IMR-90 (cell line): Measurements from ENCODE around the gene GPR39. TPM values are rescaled to one million over a fixed set of nuclear protein-coding genes. Genes with fewer than 3 reads are reported as not detected.

Experiments used
- ATAC-seq: fragments of 200-7000 bp; cut with Tn5 transposase; 2 replicates; pipeline ENCODE4 v1.9.1; 2020; ENCODE audit warnings: low read depth, mild to moderate bottlenecking, moderate library complexity
- BruUV-seq: library from RNA; stranded (reverse); fragments of 400-500 nt; replicated peaks from 2 replicates; lab custom pipeline; 2021; lab: Mats Ljungman, UMichigan
- CTCF ChIA-PET: fragments of 300-600 bp; formaldehyde crosslinking; extraction: SDS; loops from one replicate; lab custom pipeline; 2021; ENCODE audit warnings: antibody characterized with exemption; lab: Yijun Ruan, JAX
- POLR2A ChIA-PET: fragments of 300-600 bp; sonication (Branson Sonifier 250); formaldehyde crosslinking; loops from one replicate; lab custom pipeline; 2022; ENCODE audit warnings: antibody characterized with exemption; ENCODE audit not compliant: unreplicated experiment; lab: Charles Lee
- DNase-seq: peaks from one replicate; pipeline ENCODE4 v3.0.0; 2013
- H2AFZ ChIP-seq: replicated peaks from 2 replicates; pipeline ENCODE3; 2013; ENCODE audit warnings: low read length, mild to moderate bottlenecking; ENCODE audit not compliant: poor library complexity
- H2AK5ac ChIP-seq: 2 replicates; pipeline ENCODE4 v1.6.1; 2013; ENCODE audit warnings: low read depth, low read length, inconsistent platforms
- H2AK9ac ChIP-seq: replicated peaks from 2 replicates; pipeline ENCODE3; 2013; ENCODE audit warnings: mild to moderate bottlenecking, low read depth, low read length, moderate library complexity; ENCODE audit not compliant: poor library complexity
- H2BK120ac ChIP-seq: 2 replicates; pipeline ENCODE4 v1.6.1; 2013; ENCODE audit warnings: low read depth, low read length, inconsistent platforms
- H2BK15ac ChIP-seq: 3 replicates; pipeline ENCODE4 v1.6.1; 2013; ENCODE audit warnings: low read depth, low read length, inconsistent platforms
- H2BK20ac ChIP-seq: 2 replicates; pipeline ENCODE4 v1.6.1; 2013; ENCODE audit warnings: low read depth, mild to moderate bottlenecking, inconsistent platforms, low read length, moderate library complexity
- H2BK5ac ChIP-seq: 2 replicates; pipeline ENCODE4 v1.6.1; 2013; ENCODE audit warnings: mild to moderate bottlenecking, low read depth, low read length, inconsistent platforms; ENCODE audit not compliant: poor library complexity, severe bottlenecking
- H3K14ac ChIP-seq: replicated peaks from 2 replicates; pipeline ENCODE4 v1.6.1; 2013; ENCODE audit warnings: low read depth, low read length, inconsistent platforms
- H3K18ac ChIP-seq: 2 replicates; pipeline ENCODE4 v1.6.1; 2013; ENCODE audit warnings: low read depth, low read length, control low read depth
- H3K23ac ChIP-seq: 2 replicates; pipeline ENCODE4 v1.6.1; 2013; ENCODE audit warnings: low read depth, low read length, inconsistent platforms
- H3K27ac ChIP-seq: 2 replicates; pipeline ENCODE4 v1.5.1; 2013; ENCODE audit warnings: mild to moderate bottlenecking, control low read depth, low read length; ENCODE audit not compliant: insufficient read depth
- H3K27me3 ChIP-seq: 2 replicates; pipeline ENCODE4 v1.6.1; 2013; ENCODE audit warnings: low read length; ENCODE audit not compliant: control insufficient read depth, insufficient read depth
- H3K36me3 ChIP-seq: 2 replicates; pipeline ENCODE4 v1.6.1; 2013; ENCODE audit warnings: low read length, mixed read lengths; ENCODE audit not compliant: control insufficient read depth, insufficient read depth
- H3K4ac ChIP-seq: 2 replicates; pipeline ENCODE4 v1.6.1; 2013; ENCODE audit warnings: low read depth, low read length, inconsistent platforms
- H3K4me1 ChIP-seq: 2 replicates; pipeline ENCODE4 v1.6.1; 2013; ENCODE audit warnings: low read length, mixed read lengths; ENCODE audit not compliant: control insufficient read depth, insufficient read depth
- H3K4me2 ChIP-seq: 2 replicates; pipeline ENCODE4 v1.6.1; 2013; ENCODE audit warnings: low read depth, mild to moderate bottlenecking, control low read depth, low read length, moderate library complexity
- H3K4me3 ChIP-seq: 2 replicates; pipeline ENCODE4 v1.5.1; 2013; ENCODE audit warnings: low read depth, mild to moderate bottlenecking, control low read depth, low read length, moderate library complexity; ENCODE audit not compliant: insufficient read depth
- H3K56ac ChIP-seq: 2 replicates; pipeline ENCODE4 v1.6.1; 2013; ENCODE audit warnings: low read length, inconsistent platforms; ENCODE audit not compliant: insufficient read depth; ENCODE audit errors: extremely low read depth
- H3K79me1 ChIP-seq, 2 experiments: 2 replicates each; pipeline ENCODE4 v1.6.1; 2013; ENCODE audit warnings: low read length in 2 of 2, inconsistent platforms in 1 of 2, low read depth in 1 of 2
- H3K9ac ChIP-seq: 2 replicates; pipeline ENCODE4 v1.6.1; 2013; ENCODE audit warnings: low read depth, low read length, control low read depth
- H3K9me1 ChIP-seq: 2 replicates; pipeline ENCODE4 v1.6.1; 2013; ENCODE audit warnings: low read length, inconsistent platforms; ENCODE audit not compliant: insufficient read depth
- H3K9me3 ChIP-seq: 2 replicates; pipeline ENCODE4 v1.6.1; 2013; ENCODE audit warnings: low read length; ENCODE audit not compliant: control insufficient read depth, insufficient read depth
- H4K20me1 ChIP-seq: 2 replicates; pipeline ENCODE4 v1.6.1; 2013; ENCODE audit warnings: low read length, inconsistent platforms; ENCODE audit not compliant: insufficient read depth
- H4K5ac ChIP-seq: 2 replicates; pipeline ENCODE4 v1.6.1; 2013; ENCODE audit warnings: mild to moderate bottlenecking, low read depth, low read length, control low read depth
- H4K8ac ChIP-seq, 2 experiments: 2 replicates each; pipeline ENCODE4 v1.6.1; 2013; ENCODE audit warnings: low read depth in 2 of 2, low read length in 2 of 2, control low read depth in 1 of 2, inconsistent platforms in 1 of 2
- H4K91ac ChIP-seq: 2 replicates; pipeline ENCODE4 v1.6.1; 2013; ENCODE audit warnings: low read depth, low read length, inconsistent platforms; ENCODE audit not compliant: insufficient read depth
- BHLHE40 ChIP-seq: fragments of 150-350 bp; IDR thresholded peaks from 2 replicates; pipeline ENCODE4 v1.6.1; 2016; ENCODE audit warnings: mild to moderate bottlenecking, low read depth, low read length
- CHD1 ChIP-seq: IDR thresholded peaks from 2 replicates; pipeline ENCODE4 v1.6.1; 2012; ENCODE audit warnings: low read depth, low read length, improper control_type of control experiment
- WGBS, 2 experiments: methylation state at CpG; one replicate each; pipeline versions ENCODE4 v1.1.5 to v1.1.7; 2013; ENCODE audit warnings: missing lambda C conversion rate in 2 of 2; ENCODE audit not compliant: insufficient read length in 1 of 2; ENCODE audit errors: extremely low coverage in 2 of 2; 5-methylcytosine and 5-hydroxymethylcytosine counted together
- dilution Hi-C: fragments of 300-500 bp; cut with HindIII; formaldehyde crosslinking; loops from one replicate; pipeline ENCODE4 v1.14.3; 2018; ENCODE audit warnings: low sequenced_read_pairs; ENCODE audit not compliant: unreplicated experiment
- in situ Hi-C: fragments of 300-500 bp; cut with MboI; formaldehyde crosslinking; loops from 3 replicates; pipeline ENCODE4 v1.14.3; 2019; ENCODE audit warnings: low sequenced_read_pairs, inconsistent platforms, mixed read lengths
- intact Hi-C: fragments of 100-400 bp; cut with micrococcal nuclease; formaldehyde crosslinking; loops from 2 replicates; pipeline ENCODE4 v1.10.0; 2022
- polyA plus RNA-seq, 3 experiments: library from polyadenylated mRNA; depleted of rRNA; stranded (reverse); fragments of >200 nt; gene quantifications; 2 replicates each; pipeline ENCODE4 v1.2.3, GENCODE V29; 2012; ENCODE audit warnings: low replicate concordance in 1 of 3
- total RNA-seq: library from RNA; depleted of rRNA; stranded (reverse); fragments of >200 nt; gene quantifications from 2 replicates; pipeline ENCODE4 v1.2.3, GENCODE V29; 2012

The GPR39 gene
- total and polyA plus RNA-seq, 2 of the 4 experiments (the other 2 are of a cell fraction): 4.4 to 9.0 TPM

DNA sequence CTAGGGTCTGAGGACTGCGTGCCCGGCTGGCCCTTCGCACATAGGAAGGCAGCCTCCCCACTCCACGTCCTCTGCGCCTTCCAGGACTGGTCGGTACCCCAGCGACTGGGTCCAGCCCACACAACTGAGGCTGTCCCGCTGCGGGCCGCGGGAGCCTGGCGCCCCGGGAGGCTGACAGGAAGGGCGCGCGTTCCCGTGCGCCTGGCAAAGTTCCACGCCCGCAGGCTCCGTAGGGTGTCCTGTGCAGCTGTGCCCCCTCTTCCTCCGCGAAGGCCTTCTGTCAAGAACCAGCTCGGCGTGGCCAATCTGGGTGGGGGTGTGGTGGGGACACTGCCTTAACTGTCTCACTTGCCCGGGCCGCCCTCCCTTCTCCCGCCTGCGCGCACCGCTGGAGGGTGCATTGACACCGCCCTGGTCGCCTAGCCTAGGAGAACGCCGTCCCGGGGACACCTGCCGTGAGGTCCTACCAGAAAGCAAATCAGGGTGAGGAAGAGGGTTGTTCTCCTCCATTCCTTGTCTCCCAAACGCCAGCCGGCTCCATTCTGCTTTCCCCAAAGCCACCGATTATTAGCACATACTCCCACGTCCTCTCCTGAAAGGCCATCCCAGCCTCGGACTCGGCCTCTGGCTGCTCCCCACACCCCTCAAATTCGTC is 254.0 kb downstream of the GPR39 start:
- peak overlapping the region; percentile 81 for H4K91ac ChIP-seq
- no peaks in the 10 kb centered on the region for H3K9me3 ChIP-seq
- peak overlapping the region; percentile 95 for H3K56ac ChIP-seq
- H3K9ac ChIP-seq: peak overlapping the region; percentile 48; the same call in 1 of the 2 replicates
- peak overlapping the region; percentile 14 for H2BK20ac ChIP-seq
- peak overlapping the region; percentile 26; the same call in 1 of the 2 replicates for H3K18ac ChIP-seq
- BruUV-seq: no TSS peak
- H3K4me3 ChIP-seq: peak overlapping the region; percentile 69
- POLR2A ChIA-PET: no interaction called here
- peak overlapping the region; percentile 41 for H3K14ac ChIP-seq
- ATAC-seq (peak; percentile 30), DNase-seq (no peak)
- peak overlapping the region; percentile 50 for H2BK5ac ChIP-seq
- H3K79me1 ChIP-seq: peaks cover 17 to 40% of the 10 kb centered on the region in 2 experiments
- H3K4me2 ChIP-seq: peak overlapping the region; percentile 91
- CTCF ChIA-PET: no interaction called here
- peaks cover 8% of the 10 kb centered on the region for H3K9me1 ChIP-seq
- H2AK9ac ChIP-seq: peak overlapping the region; percentile 79
- TF ChIP-seq CHD1: no peak
- 0 out of 2 replicates have a peak, but pooled peaks have one; percentile 21 for TF ChIP-seq BHLHE40
- H3K4ac ChIP-seq: peak overlapping the region; percentile 87
- intact Hi-C loops: loop anchor here (5.0 to 10.0 kb wide), 2 partner anchors 123 to 1174 kb away; no protein-coding TSS in a partner anchor
- in situ Hi-C loops: loop anchor here (25.0 kb wide), 2 partner anchors 892 to 1167 kb away; partner anchors contain the start of gene NCKAP5
- H4K5ac ChIP-seq: peak overlapping the region; percentile 5; the same call in 1 of the 2 replicates
- H3K27ac ChIP-seq: peak overlapping the region; percentile 56
- H2BK15ac ChIP-seq: peak overlapping the region; percentile 0; the same call in 2 of the 3 replicates
- 0% methylated on average over 7 of the region's 44 CpGs; no CpG with 5 or more reads in 1 of the 2 experiments for WGBS, 2 experiments
- dilution Hi-C loops: no loop called here
- peak overlapping the region; percentile 82 for H3K23ac ChIP-seq
- H4K8ac ChIP-seq: peak overlapping the region; percentile 46 to 54; a peak in 2 of 4 replicates
- peak overlapping the region; percentile 77 for H2BK120ac ChIP-seq
- peaks cover 9% of the 10 kb centered on the region for H3K4me1 ChIP-seq
- peak overlapping the region; percentile 33 for H2AK5ac ChIP-seq
- no peaks in the 10 kb centered on the region for H3K27me3 ChIP-seq
- peaks cover 4% of the 10 kb centered on the region for H4K20me1 ChIP-seq
- no peaks in the 10 kb centered on the region; the same call in 1 of the 2 replicates for H3K36me3 ChIP-seq
- peak overlapping the region; percentile 85 for H2AFZ ChIP-seq
